PC-9 (cell line): Measurements from ENCODE around the gene JADE1.

Experiments
- CTCF ChIP-seq: fragments of 200-600 bp; sonication (generic); conservative IDR thresholded peaks from 2 replicates; pipeline ENCODE4 v1.6.1; 2017; ENCODE audit warnings: mixed run types, antibody characterized with exemption, mild to moderate bottlenecking, moderate library complexity
- EZH2 ChIP-seq: fragments of 200-600 bp; sonication (generic); IDR thresholded peaks from 2 replicates; pipeline ENCODE4 v1.8.0; 2017; ENCODE audit warnings: antibody characterized with exemption, low read depth

GRCh38 chr4:128802680-128803628 is 6.5 kb upstream of the JADE1 start:
- TF ChIP-seq EZH2 = no peak
- no peak for TF ChIP-seq CTCF
